CD4-positive, alpha-beta T cell (primary cell): ENCODE measurements around the gene TRIM60. TPM values are rescaled to one million over a fixed set of nuclear protein-coding genes. Genes with fewer than 3 reads are reported as not detected.

Experiments
- ATAC-seq: fragments of 200-7000 bp; cut with Tn5 transposase; one replicate; pipeline ENCODE4 v1.10.0; 2022; ENCODE audit warnings: mild to moderate bottlenecking; ENCODE audit not compliant: poor library complexity
- CTCF ChIA-PET: fragments of 350-600 bp; sonication (Branson Sonifier 250); formaldehyde crosslinking; loops from one replicate; lab custom pipeline; 2021; ENCODE audit warnings: antibody characterized with exemption, inconsistent platforms; lab: Charles Lee
- POLR2A ChIA-PET: fragments of 350-600 bp; sonication (Branson Sonifier 250); formaldehyde crosslinking; loops from one replicate; lab custom pipeline; 2021; ENCODE audit warnings: antibody characterized with exemption, inconsistent platforms; lab: Charles Lee
- DNase-seq, 14 experiments: peaks; one replicate each; pipeline ENCODE4 v3.0.0-alpha.2; 2013 to 2020; ENCODE audit warnings: mixed read lengths in 2 of 14
- H3K27ac ChIP-seq, 2 donors: one replicate each; pipeline versions ENCODE4 v1.5.1 to v1.7.0; 2013; ENCODE audit warnings: low read length in 2 of 2, low read depth in 1 of 2, mild to moderate bottlenecking in 1 of 2
- H3K27me3 ChIP-seq, 2 experiments: 1 replicate in 1 of 2; 2 replicates in 1 of 2; pipeline versions ENCODE4 v1.6.1 to v1.7.0; 2013; ENCODE audit warnings: low read length in 2 of 2, control low read depth in 1 of 2, mild to moderate bottlenecking in 1 of 2, moderate library complexity in 1 of 2; ENCODE audit not compliant: insufficient read depth in 2 of 2, control insufficient read depth in 1 of 2
- H3K36me3 ChIP-seq: one replicate; pipeline ENCODE4 v1.6.1; 2013; ENCODE audit warnings: low read length, control low read depth; ENCODE audit not compliant: insufficient read depth
- H3K4me1 ChIP-seq: one replicate; pipeline ENCODE4 v1.6.1; 2013; ENCODE audit warnings: low read length, control low read depth; ENCODE audit not compliant: insufficient read depth
- H3K4me3 ChIP-seq: one replicate; pipeline ENCODE4 v1.5.1; 2013; ENCODE audit warnings: mild to moderate bottlenecking, low read length, moderate library complexity
- H3K9me3 ChIP-seq, 2 experiments: 1 replicate in 1 of 2; 2 replicates in 1 of 2; pipeline versions ENCODE4 v1.6.1 to v1.7.0; 2013; ENCODE audit warnings: low read length in 2 of 2, mild to moderate bottlenecking in 2 of 2, control low read depth in 1 of 2, moderate library complexity in 1 of 2; ENCODE audit not compliant: control insufficient read depth in 1 of 2, insufficient read depth in 1 of 2
- H3K27ac Mint-ChIP-seq: one replicate; pipeline ENCODE4 v1.8.0; 2020; ENCODE audit warnings: mixed read lengths
- H3K27me3 Mint-ChIP-seq: one replicate; pipeline ENCODE4 v1.8.0; 2021; ENCODE audit warnings: mixed read lengths
- H3K36me3 Mint-ChIP-seq: one replicate; pipeline ENCODE4 v1.8.0; 2021; ENCODE audit warnings: low read depth, mixed read lengths
- H3K4me1 Mint-ChIP-seq: one replicate; pipeline ENCODE4 v1.8.0; 2021; ENCODE audit warnings: low read depth, mixed read lengths
- H3K4me3 Mint-ChIP-seq: one replicate; pipeline ENCODE4 v1.8.0; 2020; ENCODE audit warnings: mild to moderate bottlenecking, mixed read lengths
- H3K9me3 Mint-ChIP-seq: one replicate; pipeline ENCODE4 v1.8.0; 2020; ENCODE audit warnings: mixed read lengths
- CTCF ChIP-seq: fragments of 200-600 bp; IDR thresholded peaks from one replicate; pipeline ENCODE4 v1.8.0; 2022; ENCODE audit warnings: antibody characterized with exemption, mild to moderate bottlenecking
- intact Hi-C, 2 experiments: fragments of 100-400 bp; cut with DNase I in 1 of 2; cut with micrococcal nuclease in 1 of 2; formaldehyde crosslinking; loops; one replicate each; pipeline versions ENCODE4 v1.15.1 to v1.9.0; 2023 to 2025; cut with DNase I, micrococcal nuclease
- total RNA-seq, 174 experiments: library from RNA in 2 of 174; stranded (reverse) in 2 of 174; gene quantifications; one replicate each; pipeline ENCODE4 v1.2.3 and lab custom pipeline; 2021 to 2026

TRIM60 gene
- total RNA-seq, 2 experiments from 2014 or later = not detected

GRCh38 chr4:165005352-165005925 lies 26.4 kb upstream of the TRIM60 start:
- Mint-ChIP-seq H3K27ac (no peak overlapping the region), H3K4me1 (no peaks in the 10 kb centered on the region), H3K4me3 (no peak overlapping the region), H3K27me3 (peaks cover 4% of the 10 kb centered on the region), H3K9me3 (no peaks in the 10 kb centered on the region), H3K36me3 (no peaks in the 10 kb centered on the region)
- ATAC-seq = no peak
- no peak for DNase-seq
- POLR2A ChIA-PET = no interaction called here
- no peaks in the 10 kb centered on the region for H3K27me3 ChIP-seq
- H3K36me3 ChIP-seq = no peaks in the 10 kb centered on the region
- CTCF ChIA-PET = no interaction called here
- no peak for TF ChIP-seq CTCF
- no peak overlapping the region for H3K27ac ChIP-seq
- H3K9me3 ChIP-seq = no peaks in the 10 kb centered on the region
- intact Hi-C loops = no loop called here
- H3K4me3 ChIP-seq = no peak overlapping the region
- no peaks in the 10 kb centered on the region for H3K4me1 ChIP-seq

DNA sequence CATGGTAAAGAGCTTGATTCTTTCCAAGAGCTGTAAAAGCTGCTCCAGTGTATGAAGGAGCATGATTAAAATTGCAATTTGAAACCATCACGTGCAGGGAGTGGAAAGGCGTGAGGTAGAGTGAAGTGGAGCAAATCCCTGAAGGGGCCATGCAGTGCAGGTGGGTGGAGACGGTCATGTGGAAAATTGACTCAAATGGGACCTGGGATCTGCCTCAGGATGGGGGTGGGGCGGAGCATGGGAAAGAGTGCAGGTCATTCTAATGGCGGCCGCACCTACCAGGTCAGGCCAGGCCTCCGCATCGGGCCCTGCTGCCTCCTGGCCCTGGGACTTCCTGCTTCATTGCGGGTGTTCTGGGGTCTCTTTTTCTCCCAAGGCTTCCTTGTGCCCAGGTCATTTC lies 25.3 kb upstream of the TRIM60 start:
- Mint-ChIP-seq H3K27ac (no peak overlapping the region), H3K36me3 (no peaks in the 10 kb centered on the region), H3K27me3 (peaks cover 8% of the 10 kb centered on the region), H3K4me3 (no peak overlapping the region), H3K4me1 (no peaks in the 10 kb centered on the region), H3K9me3 (no peaks in the 10 kb centered on the region)
- Histone ChIP-seq H3K27ac (no peak overlapping the region), H3K4me3 (no peak overlapping the region), H3K27me3 (no peaks in the 10 kb centered on the region), H3K36me3 (no peaks in the 10 kb centered on the region), H3K9me3 (no peaks in the 10 kb centered on the region), H3K4me1 (no peaks in the 10 kb centered on the region)
- DNase-seq (no peak), ATAC-seq (no peak)
- POLR2A ChIA-PET = no interaction called here
- no peak for TF ChIP-seq CTCF
- CTCF ChIA-PET = no interaction called here
- intact Hi-C loops = no loop called here

- H3K4me3 Mint-ChIP-seq = no peak overlapping the region
Measured at GRCh38 chr4:165006886-165007285, 24.9 kb upstream of the TRIM60 start.

More at GRCh38 chr4:165006886-165007285, 24.9 kb upstream of the TRIM60 start:
- Mint-ChIP-seq H3K27ac (no peak overlapping the region), H3K27me3 (peaks cover 9% of the 10 kb centered on the region), H3K36me3 (no peaks in the 10 kb centered on the region), H3K9me3 (no peaks in the 10 kb centered on the region), H3K4me1 (no peaks in the 10 kb centered on the region)
- Histone ChIP-seq H3K36me3 (no peaks in the 10 kb centered on the region), H3K27me3 (no peaks in the 10 kb centered on the region), H3K4me1 (no peaks in the 10 kb centered on the region), H3K4me3 (no peak overlapping the region), H3K9me3 (no peaks in the 10 kb centered on the region), H3K27ac (no peak overlapping the region)
- DNase-seq (no peak), ATAC-seq (no peak)
- intact Hi-C loops = no loop called here
- ChIA-PET POLR2A (no interaction called here), CTCF (no interaction called here)
- no peak for TF ChIP-seq CTCF
